GM19463 (cell line): ENCODE data around the gene DIP2C.
"Not testable (repeated sequence)": the region's sequence is repeated elsewhere in the genome, so short reads cannot be mapped to it uniquely, and the experiment has no call there.

Experiments
- ATAC-seq: cut with Tn5 transposase; IDR thresholded peaks from one replicate; pipeline ENCODE4 v1.9.1; 2021; ENCODE audit warnings: mild to moderate bottlenecking, moderate library complexity; ENCODE audit not compliant: unreplicated experiment

Gene DIP2C

DNA sequence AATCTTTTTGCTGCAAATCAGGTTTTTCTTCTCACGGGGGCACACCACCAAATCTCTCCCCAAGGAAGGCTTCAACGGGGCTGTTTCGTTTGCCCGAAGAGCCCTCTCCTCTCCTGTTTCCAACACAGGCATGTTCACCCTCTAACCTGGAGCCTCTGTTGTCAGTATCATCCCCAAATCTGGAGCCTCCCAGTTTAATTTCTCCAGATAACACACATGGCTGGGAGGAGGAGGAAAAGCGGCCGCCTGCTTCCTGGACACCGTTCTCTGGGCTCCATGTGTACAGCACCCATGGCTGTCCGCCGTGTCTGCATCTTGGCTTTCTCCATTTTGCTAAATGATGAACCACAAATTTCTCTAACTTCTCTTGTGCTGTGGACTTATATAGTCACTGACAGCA is 214.5 kb downstream of the DIP2C start:
- no peak for ATAC-seq

DNA sequence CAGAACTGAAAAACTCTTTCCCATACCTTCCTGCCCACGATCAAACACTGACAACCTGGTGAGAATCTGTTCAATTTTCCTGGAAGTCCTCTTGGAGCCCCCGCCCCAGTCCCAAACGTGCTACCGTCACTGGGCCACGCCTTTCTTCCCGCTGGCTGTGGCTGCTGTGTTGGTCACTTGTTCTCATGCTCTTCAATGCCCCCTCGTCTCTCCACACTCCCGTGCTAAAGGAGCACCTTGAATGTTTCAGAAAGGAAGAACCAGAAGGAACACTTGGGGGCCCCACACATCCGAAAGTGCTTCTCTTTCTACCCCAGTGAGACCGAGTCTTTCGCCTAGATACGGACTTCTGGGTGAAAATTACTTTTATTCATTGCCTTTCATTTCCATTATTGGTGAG is 215.1 kb downstream of the DIP2C start:
- no peak for ATAC-seq

DNA sequence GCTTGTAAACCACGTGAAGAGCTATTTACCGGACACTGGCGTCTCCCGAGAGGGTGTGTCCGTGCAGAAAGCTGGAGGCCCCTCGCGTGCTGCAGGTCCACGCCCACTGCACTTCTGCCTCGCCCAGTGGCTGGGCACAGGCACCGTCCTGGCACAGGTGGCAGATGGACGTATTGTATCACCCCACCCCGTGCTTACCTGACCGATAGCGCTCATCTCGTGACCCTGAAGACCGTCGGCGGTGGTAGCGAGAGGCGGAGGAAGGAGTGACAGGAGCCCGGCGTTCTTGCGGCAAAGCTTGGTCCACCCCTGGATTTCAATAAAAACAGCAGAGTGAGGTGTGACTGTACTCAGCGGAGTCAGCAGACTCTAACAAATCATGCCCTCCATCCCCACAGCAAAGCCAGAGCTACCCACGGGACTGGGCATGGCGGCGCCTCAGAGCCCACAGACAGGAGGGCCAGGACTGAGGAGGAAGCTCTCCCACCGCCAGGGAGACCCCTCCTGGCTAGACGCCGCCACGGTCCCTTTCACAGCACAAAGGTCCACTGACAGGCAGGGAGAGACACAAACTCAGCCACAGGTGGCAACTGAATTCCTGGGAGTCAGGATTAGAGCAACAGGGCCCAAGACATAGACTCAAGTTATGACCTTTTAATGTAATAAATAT is 217.1 kb downstream of the DIP2C start:
- ATAC-seq: no peak

DNA sequence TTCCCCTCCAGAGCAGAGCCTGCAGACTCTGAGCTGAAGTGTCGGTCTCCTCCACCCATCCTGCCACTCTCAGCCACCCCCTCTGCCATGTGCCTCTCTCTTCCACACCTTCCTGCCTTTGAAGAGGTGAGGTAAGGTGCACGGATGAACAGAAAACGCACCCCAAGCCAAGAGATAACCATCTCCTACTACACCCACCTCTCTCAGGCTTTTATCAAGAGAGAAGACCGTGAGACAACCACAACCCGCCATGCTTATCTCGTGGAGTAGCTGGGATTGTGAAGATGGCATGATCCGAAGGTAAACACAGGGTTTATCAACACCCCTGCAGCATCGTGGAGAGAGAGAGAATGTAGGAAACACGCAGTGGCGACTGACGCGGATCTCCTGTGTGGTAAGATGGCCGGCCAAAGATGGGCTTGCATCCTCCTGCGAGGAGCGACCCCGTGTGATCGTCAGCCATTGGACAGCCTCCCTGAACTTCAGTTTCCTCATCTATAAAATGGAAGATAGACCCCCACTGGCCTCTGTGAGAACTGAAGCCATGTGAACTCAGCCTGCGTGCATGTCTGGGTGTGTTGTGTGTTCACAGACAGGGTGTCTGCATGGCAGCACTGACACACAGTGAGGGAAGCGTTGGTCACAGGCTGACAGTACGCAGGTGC is 219.0 kb downstream of the DIP2C start:
- no peak for ATAC-seq

DNA sequence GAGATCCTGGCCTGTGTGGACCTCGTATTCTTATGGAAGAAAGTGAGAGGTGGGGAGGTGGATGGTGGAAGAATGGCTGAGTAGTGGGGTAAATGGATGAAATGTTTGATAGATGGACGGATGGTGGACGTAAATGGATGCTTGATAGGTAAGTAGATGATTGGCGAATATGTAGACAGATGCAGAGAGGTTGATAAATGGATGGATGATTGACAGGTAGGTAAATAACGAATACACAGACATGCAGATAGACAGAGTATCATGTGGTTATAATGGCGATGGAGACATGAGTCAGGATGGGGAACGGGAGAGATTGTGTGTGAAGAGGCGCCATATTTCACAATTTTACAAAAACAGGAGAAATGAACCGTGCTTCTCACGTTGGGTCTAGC is 219.5 kb downstream of the DIP2C start:
- ATAC-seq: no peak

DNA sequence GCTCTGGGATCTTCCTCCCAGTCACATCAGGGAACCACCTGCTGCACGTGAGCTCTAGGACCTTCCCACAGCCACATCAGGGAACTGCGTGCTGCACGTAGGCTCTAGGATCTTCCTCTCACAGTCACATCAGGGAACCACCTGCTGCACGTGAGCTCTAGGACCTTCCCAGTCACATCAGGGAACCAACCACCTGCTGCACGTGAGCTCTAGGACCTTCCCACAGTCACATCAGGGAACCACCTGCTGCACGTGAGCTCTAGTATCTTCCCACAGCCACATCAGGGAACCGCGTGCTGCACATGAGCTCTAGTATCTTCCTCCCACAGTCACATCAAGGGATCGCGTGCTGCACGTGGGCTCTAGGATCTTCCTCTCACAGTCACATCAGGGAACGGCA is 229.7 kb downstream of the DIP2C start:
- ATAC-seq: no peak

DNA sequence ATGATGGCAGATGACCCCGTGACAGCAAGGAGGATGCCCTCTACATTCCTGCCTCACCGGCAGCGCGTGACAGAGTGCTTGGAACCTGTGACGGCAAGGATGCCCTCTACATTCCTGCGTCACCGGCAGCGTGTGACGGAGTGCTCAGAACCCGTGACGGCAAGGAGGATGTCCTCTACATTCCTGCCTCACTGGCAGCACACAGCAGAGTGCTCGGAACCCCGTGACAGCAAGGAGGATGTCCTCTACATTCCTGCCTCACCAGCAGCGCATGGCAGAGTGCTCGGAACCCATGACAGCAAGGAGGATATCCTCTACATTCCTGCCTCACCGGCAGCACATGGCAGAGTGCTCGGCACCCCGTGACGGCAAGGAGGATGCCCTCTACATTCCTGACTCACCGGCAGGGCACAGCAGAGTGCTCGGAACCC is 231.0 kb downstream of the DIP2C start:
- ATAC-seq: no peak

DNA sequence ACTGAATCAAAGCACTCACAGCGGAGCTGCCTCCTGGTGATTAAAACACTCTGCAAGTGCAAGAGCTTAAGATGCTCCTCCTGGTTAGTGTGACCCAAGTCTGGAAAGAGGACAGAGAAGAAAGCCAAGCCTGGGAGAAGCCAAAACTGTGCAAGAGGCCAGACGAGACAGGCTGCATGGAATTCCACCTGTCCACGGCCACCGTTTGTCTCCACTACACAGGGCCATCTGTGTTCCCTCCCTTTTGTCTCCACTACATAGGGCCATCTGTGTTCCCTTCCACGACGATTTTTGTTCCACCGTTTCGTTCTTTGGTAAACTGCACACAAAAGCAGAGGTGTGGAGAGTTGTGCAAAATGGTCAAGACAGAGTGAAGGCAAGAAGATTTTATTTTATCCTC is 233.0 kb downstream of the DIP2C start:
- ATAC-seq: no peak

DNA sequence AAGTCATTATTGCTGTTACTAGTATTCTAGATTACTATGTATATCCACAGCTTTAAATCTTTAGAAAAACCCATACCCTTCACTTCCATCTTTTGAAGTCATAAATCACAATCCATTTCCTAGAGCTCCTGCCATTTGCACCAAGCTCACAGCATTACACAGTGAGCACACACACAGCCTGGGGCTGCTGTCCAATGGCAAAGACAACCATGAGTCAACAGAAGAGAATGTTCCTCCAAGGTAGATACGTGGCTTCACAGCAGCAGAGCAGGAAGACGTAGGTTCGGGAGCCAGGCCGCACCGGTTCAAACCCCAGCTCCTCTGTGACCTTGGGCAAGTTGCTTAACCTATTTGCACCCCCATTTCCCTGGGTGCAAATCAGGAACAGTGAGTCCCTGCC is 234.6 kb downstream of the DIP2C start:
- no peak for ATAC-seq

DNA sequence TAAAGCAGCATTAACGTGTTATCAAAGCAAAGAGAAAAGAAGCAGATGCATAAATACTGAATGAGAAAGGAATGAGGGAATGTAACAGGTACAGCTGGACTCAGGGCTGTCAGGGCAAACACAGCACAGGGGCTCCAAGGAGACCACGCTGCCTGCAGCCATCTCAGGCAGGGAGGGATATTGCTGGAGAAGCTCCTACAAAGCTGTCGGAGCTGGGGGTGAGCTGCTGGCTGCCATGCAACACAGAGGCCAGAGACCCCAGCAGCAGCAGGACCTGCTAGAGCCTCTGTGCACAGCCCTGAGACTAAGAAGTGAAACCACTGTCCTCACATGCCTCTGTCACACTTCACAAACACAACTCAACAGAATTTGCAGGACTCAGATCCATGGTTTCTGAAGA is 235.8 kb downstream of the DIP2C start:
- no peak for ATAC-seq

DNA sequence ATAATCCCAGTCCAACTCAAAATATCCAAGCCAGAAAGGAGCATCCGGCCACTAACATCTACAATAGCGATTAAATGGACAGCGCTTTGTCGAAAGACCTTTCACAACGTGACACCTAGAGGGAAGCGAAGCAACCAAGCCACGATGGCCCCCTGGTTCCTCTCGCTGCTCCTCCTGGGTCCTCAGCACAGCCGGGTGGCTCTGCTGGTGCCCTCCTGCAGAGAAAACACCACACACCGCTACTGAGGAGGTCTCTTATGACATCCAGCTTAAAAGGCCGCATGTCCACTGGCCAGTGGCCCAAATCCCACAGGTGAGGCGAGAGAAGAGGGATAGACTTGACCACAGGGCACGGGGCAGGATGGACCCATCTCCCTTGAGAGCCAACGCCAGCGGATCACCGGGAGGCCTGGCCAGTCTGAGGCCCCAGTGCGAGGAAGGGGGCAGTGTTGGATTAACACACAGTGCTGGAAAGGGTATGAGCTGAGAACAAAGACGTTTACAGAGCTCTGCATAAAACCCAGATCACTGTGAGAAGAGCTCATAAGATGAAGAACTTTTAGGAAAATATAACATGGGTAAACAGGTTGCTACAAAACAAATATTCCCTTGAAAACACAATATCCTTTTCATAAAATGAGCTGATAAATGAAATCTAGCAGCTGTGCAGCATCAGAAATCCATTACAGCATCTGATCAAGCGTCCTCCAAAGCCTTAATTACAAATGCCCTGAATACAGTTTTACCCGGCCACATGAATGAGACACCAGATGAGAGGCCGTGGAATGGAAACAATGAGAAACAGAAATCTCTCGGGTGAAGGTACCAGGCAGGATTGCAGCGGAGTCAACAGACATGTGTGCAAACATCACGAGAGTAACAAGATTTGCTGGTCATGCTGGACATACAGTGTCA is 236.7 kb downstream of the DIP2C start:
- ATAC-seq: no peak

DNA sequence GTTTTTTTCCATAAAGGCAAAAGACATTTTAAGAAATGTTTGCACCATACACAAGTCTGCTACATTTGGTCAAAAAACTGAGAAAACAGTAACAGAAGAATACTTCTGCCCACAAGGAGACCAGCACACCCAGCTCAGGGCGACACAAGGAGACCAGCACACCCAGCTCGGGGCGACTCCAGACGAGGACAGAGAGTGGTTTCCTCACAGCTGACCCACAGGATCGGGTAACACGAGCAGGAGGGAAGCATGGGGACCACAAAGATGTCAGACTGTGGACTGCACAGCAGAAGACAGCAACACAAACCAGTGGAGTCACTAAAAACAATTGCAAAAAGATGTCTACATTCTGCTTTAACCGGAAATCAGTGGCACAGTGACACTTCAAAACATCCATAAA is 237.6 kb downstream of the DIP2C start:
- ATAC-seq: no peak

DNA sequence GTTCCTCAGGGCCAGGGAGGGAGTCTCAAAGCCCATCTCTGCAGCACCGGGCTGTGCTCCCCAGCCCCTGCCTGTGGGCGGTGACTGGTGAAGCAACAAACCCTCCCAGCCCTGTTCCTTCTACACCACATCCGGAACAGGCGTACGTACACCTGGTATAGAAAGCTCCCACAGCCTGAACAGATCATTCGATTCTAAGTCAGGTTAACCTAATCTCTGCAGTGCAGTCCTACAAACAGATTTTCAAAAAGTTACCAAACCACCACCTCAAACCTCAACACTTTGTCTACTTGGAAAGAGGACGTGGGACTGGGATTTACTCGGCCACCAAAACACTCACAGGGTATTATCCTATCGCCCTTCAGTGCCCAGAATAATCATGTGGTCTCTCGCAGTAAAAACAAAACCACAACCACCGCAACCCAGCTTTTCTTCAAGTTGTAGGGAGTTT is 238.4 kb downstream of the DIP2C start:
- ATAC-seq: peak; percentile 97

DNA sequence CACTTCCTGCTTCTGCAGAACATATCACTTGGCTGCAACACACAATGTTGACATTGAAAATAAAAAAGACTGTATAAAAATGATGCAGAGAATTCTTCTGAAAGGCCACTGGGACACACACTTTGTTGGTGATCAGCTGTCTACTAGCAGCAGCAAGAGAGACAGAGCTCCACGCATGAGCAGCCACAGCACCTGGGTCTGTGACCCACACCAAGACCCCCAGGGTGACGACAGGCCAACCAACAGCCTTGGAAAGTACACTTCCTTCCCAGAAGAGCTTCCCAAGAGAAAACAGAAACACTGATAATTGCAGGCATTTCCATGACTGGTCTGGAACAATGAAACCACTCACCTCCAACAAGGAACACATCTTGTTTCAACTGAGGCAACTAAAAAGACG is 239.0 kb downstream of the DIP2C start:
- ATAC-seq: no peak

DNA sequence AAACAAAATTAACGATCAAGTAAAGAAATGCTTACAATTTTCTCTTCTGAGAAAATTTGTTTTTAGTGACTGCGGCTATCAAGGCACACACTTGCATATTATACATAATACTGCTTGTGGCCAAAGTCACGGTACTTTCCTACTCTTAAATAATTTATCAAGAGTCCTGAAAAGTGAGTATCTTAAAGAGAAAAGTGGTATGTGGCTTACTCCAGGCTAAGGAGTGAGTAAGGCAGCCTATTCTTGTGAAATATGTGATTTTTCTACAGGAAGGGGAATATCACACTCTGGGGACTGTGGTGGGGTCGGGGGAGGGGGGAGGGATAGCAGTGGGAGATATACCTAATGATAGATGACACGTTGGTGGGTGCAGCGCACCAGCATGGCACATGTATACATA is 240.1 kb downstream of the DIP2C start:
- not testable (repeated sequence) for ATAC-seq

DNA sequence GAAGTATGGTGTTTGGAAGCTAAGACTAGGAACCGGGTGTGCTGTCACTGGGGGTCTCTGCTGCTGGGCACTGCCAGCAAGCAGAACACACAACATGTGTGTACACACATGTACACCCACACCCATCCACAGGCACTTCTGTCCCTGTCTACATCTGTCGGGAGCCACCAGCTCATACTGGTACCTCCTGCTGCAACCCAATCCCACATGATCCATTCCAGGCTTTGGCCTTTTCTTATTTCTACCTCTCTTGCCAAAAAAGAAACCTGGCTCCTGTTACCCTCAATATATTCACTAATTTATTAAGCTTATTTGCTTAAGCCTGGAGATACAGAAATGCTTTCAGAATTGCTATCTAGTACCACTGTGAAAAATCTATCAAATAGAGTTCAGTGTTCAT is 246.0 kb downstream of the DIP2C start:
- no peak for ATAC-seq

DNA sequence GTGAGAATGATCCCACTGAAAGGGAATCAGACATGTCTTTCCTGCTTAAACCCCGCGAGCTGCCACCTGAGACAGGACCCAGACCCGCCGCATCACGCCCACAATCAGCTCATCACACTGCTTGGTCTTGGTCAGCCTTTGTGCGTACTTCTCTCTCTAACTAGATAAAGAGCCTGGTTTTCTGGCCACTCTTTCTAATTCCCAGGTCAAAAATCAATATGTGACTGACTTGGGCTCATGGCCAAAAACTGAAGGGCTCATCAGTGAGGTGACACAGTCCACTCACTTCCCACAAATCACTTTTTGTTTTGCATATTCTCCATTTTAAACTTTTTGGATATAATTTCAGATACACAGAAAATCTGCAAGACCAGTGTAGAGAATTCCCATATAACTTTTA is 247.3 kb downstream of the DIP2C start:
- no peak for ATAC-seq

DNA sequence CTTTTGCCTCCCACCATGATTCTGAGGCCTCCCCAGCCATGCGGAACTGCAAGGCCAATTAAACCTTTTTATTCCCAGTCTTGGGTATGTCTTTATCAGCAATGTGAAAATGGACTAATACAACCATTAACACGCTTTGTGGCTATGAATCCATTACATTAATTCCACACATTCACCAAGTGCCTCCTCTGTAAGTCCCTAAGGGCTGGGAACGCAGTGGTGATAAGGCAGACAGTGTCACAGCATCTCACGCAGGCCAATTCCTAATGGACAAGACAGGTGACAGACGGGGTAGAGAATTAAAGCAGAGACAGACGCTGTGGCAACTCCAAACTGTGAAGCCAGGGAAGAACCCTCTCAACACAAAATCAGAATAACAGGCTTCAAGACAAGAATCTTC is 247.8 kb downstream of the DIP2C start:
- ATAC-seq: no peak

DNA sequence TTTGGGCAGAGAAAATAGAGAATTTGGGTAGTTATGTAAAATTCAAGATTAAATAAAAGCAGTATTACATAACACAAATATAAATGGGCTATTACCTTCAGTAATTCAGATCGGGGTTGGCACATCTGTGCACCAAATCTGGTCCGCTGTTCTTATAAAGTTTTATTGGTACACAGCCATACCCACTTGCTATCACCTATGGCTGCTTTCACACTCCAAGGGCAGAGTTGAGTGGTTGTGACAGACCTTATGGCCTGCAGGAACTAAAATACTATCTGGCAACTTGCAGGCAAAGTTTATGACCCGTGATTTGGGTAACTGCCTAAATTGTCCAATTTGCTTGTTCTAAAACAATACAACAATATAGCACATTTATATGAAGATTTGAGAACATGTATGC is 249.3 kb downstream of the DIP2C start:
- no peak for ATAC-seq

DNA sequence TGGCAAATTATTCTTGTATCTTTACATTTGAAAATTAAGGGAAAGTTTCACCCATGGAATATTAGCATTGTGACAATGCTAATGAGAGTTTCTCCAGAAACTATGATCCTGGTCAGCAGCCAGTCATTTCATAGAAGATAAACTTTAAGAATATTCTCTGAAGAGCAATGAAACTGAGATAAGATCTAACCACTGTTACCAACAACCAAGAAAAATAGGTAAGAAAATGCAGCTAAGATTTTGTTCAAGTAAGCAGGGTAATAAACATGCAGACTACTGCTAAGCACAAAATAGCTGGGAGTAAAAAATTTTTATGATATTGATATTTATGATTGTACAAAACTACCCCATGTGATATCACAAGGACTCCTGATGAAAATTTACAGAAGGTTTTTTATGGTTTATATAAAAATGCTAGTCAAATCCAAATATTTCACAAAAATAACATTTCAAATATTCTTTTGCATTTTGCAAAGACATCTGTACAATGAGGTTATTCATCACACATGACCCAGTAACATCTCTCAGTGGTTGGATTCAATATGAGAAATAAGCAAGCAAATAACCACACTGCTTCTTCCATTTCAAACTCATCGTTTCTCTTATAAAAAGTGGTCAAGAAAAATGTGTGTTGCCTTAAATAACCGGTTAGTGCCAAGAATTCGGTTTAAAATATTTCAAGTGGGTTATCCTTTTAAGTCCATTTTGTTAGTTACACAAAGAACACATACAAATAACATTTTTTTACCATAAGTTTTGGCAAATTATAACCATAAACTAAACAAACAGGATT is 251.6 kb downstream of the DIP2C start:
- ATAC-seq: no peak
